Right kidney (tissue), 1 donor: Measurements from ENCODE around the gene ZDHHC4.

Experiments
- DNase-seq: peaks from one replicate; pipeline ENCODE4 v3.0.0-alpha.2; 2016

The ZDHHC4 gene

GRCh38 chr7:6590645-6591110, 13.4 kb downstream of the ZDHHC4 start:
- DNase-seq = no peak

- DNase-seq = no peak
Measured at GRCh38 chr7:6600093-6600492, 22.8 kb downstream of the ZDHHC4 start.

GRCh38 chr7:6604458-6604857, 27.2 kb downstream of the ZDHHC4 start:
- DNase-seq = no peak

GRCh38 chr7:6606866-6607583, 29.8 kb downstream of the ZDHHC4 start:
- DNase-seq = no peak

GRCh38 chr7:6607651-6608051, 30.4 kb downstream of the ZDHHC4 start:
- no peak for DNase-seq

- no peak for DNase-seq
Measured at GRCh38 chr7:6608081-6608480, 30.8 kb downstream of the ZDHHC4 start.

- DNase-seq = no peak
Measured at GRCh38 chr7:6608794-6609193, 31.5 kb downstream of the ZDHHC4 start.

GRCh38 chr7:6612819-6613218, 35.6 kb downstream of the ZDHHC4 start:
- no peak for DNase-seq

- DNase-seq = no peak
Measured at GRCh38 chr7:6613706-6614105, 36.5 kb downstream of the ZDHHC4 start.

- DNase-seq = peak; percentile 79
Measured at GRCh38 chr7:6614953-6615722, 37.9 kb downstream of the ZDHHC4 start, which contains the start of gene ZNF853. ZNF853 (plus strand) TSS chr7:6615610; CDS start chr7:6616175, 565 bp downstream.

- peak; percentile 70 for DNase-seq
Measured at GRCh38 chr7:6615723-6616555, 38.7 kb downstream of the ZDHHC4 start.

- DNase-seq = no peak
Measured at GRCh38 chr7:6616854-6617643, 39.8 kb downstream of the ZDHHC4 start.

GRCh38 chr7:6618621-6619020, 41.4 kb downstream of the ZDHHC4 start:
- no peak for DNase-seq

- DNase-seq = no peak
Measured at GRCh38 chr7:6619961-6620360, 42.7 kb downstream of the ZDHHC4 start.

GRCh38 chr7:6621195-6622133, 44.2 kb downstream of the ZDHHC4 start:
- no peak for DNase-seq

- DNase-seq = no peak
Measured at GRCh38 chr7:6622134-6622710, 45.0 kb downstream of the ZDHHC4 start.

GRCh38 chr7:6623589-6624245, 46.5 kb downstream of the ZDHHC4 start:
- DNase-seq = no peak

GRCh38 chr7:6624246-6624611, 47.0 kb downstream of the ZDHHC4 start:
- no peak for DNase-seq

GRCh38 chr7:6628045-6628444, 50.8 kb downstream of the ZDHHC4 start:
- no peak for DNase-seq
